GM10266 (cell line): ENCODE results near the gene LRMDA.

ENCODE experiments used
- DNase-seq: peaks from one replicate; pipeline ENCODE4 v3.0.0; 2012; ENCODE audit errors: extremely low spot score
- TF ChIP-seq, protein P1 (sequence below): IDR thresholded peaks from 2 replicates; pipeline ENCODE4 v1.5.1; 2012; ENCODE audit warnings: mild to moderate bottlenecking, low read depth; ENCODE audit not compliant: control insufficient read depth, insufficient read depth; ENCODE audit errors: missing control alignments

The LRMDA gene

DNA sequence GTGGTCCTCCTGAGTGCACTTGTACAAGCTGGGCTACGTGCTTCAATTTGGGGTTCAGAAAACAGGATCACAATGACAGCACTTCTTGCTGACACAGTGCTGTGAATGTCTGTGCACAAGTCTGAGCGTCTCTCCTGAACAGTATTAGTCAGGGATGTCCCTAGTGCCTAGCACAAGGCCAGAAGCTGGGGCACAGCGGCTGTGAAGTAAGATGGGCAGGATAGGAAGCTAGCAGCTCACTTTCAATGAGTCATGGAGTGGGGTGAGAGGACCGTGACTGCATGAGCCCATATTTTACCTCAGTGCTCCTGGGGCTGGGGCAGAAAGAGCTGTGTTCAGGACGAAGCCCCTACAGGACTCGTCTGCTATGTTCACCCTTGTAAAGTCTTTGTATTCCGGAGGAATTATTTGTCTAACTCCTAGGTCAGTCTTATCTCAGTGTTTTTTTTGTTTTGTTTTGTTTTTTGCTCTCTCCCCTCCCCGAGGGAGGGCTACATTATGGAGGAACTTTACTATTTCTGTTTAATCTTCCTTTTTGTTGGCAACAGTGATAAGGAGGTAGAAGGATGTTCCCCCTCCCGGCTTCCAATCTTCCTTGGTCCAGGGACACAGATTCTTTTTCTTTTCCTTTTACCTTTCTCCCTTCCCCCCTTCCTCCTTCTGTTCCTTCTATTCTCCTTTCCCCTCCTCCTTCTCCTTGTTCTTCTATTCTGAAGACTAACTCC lies 2.8 kb upstream of the LRMDA start:
- no peak for DNase-seq
- TF ChIP-seq, protein P1, sequence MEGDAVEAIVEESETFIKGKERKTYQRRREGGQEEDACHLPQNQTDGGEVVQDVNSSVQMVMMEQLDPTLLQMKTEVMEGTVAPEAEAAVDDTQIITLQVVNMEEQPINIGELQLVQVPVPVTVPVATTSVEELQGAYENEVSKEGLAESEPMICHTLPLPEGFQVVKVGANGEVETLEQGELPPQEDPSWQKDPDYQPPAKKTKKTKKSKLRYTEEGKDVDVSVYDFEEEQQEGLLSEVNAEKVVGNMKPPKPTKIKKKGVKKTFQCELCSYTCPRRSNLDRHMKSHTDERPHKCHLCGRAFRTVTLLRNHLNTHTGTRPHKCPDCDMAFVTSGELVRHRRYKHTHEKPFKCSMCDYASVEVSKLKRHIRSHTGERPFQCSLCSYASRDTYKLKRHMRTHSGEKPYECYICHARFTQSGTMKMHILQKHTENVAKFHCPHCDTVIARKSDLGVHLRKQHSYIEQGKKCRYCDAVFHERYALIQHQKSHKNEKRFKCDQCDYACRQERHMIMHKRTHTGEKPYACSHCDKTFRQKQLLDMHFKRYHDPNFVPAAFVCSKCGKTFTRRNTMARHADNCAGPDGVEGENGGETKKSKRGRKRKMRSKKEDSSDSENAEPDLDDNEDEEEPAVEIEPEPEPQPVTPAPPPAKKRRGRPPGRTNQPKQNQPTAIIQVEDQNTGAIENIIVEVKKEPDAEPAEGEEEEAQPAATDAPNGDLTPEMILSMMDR = no peak

- TF ChIP-seq, protein P1 = no peak
- DNase-seq = no peak
Measured at GRCh38 chr10:75429159-75429827, 2.1 kb upstream of the LRMDA start.

GRCh38 chr10:75430000-75430763 lies 1.2 kb upstream of the LRMDA start:
- no peak for DNase-seq
- TF ChIP-seq, protein P1 = no peak

GRCh38 chr10:75432176-75432575 lies 752 bp downstream of the LRMDA start:
- DNase-seq = no peak
- TF ChIP-seq, protein P1 = no peak

DNA sequence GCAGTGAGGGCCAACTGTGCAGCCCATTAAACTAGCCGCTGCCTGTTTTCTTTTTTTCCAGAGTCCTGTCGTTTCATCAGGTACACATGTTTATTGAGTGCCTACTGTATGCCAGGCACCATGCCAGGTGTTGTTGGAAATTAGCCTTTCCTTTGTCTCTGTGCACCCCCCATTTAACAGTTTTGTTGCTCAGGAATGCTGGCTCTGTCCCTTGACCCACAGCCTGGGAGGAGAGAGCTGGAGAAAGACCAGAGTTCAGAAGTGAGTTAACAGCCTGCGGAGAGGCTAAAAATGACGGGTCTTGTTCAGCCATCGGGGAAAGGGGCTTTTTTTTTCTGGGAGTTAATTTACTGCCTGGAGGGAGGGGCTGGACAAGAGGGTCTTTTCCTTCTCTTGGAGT lies 1.3 kb downstream of the LRMDA start:
- TF ChIP-seq, protein P1 = no peak
- DNase-seq = no peak

DNA sequence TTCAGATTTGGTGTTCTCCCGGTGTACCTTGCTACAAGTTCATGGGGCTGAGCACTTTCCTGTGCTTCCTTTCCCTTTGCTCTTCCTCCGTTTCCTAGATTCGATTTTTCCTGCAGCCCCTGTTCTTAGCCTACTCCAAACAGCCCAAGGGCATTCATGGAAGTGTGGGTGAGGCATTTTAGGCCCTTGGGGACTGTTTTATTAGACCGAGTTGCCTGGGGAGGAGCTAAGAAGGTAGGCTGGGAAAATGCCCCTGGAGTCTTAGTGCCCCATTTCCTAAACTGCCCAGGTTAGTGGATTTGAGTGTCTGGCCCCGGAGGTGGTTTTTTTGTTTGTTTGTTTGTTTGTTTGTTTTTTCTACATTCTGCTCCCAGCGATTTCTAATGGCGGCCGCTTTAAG lies 1.8 kb downstream of the LRMDA start:
- TF ChIP-seq, protein P1 = no peak
- DNase-seq = no peak
